ENCODE measurements around the gene MAPK1. TPM values are rescaled to one million over a fixed set of nuclear protein-coding genes. Genes with fewer than 3 reads are reported as not detected.

MAPK1 gene
- total and polyA plus RNA-seq, 2 donors (not counting 3 experiments of a cell fraction or from before 2014, with no cell fraction given) = 50.9 to 163 TPM

DNA sequence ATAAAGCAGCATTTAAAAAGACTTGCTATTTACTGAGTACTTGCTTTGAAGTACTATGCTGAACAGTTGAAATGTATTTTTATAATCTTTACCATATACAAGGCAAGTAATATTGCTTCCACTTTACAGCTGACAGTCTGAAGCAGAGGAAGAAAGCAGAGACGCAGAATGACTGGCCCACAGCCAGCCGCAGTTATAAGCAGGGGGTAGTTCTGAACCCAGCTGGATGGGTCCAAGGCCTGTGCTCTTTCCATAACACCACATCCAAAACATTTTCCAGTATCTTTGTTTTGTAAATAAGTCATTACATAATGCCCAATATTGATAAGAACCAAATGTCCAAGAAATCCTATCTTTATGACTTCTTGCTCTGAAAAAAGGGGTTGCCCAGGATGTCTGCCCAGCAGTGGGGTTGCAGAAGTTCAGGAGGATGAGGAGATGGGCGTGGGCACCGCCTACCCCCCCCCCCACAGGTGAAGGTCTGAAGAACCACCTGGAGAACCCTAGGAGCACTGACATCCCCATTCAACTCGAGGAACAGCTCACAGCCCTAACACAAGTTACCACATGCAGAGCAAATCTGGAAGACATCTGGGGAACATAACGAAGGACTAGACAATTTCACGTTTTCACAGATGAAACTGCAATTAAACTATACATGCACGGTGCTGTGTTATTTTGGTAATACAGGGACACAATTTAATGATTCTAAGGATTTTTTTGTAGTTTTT, 107.6 kb downstream of the MAPK1 start:
- CTCF ChIA-PET = interaction anchor here (1.0 to 1.2 kb wide), 2 partner anchors 19 to 178 kb away, joined by 3 to 4 read pairs; no protein-coding TSS in a partner anchor
- Histone ChIP-seq H3K9me3 (replicated peaks; ENCODE audit: control insufficient read depth, insufficient read depth, low read length) (no peaks in the 10 kb centered on the region), H3K9me1 (replicated peaks; ENCODE audit: control insufficient read depth, extremely low read depth, insufficient read depth, low read length) (no peaks in the 10 kb centered on the region), H4K20me1 (replicated peaks; ENCODE audit: control insufficient read depth, extremely low read depth, insufficient read depth, low read length) (no peaks in the 10 kb centered on the region), H3K4me3 (replicated peaks in 1 of 3; ENCODE audit: insufficient read depth in 1 of 3, low read depth in 1 of 3, low read length in 3 of 3) (no peak overlapping the region), H3K9ac (replicated peaks; ENCODE audit: extremely low read depth, insufficient read depth, low read length) (no peak overlapping the region), H3K27ac (ENCODE audit: insufficient read depth, low read depth, low read length) (no peak overlapping the region), H3K27me3 (ENCODE audit: control insufficient read depth in 2 of 2, insufficient read depth in 2 of 2, low read length in 2 of 2) (no peaks in the 10 kb centered on the region), H3K4me2 (ENCODE audit: insufficient read depth, low read length) (no peak overlapping the region), H3K4me1 (ENCODE audit: control insufficient read depth, extremely low read depth, insufficient read depth, low read length) (peaks cover 21% of the 10 kb centered on the region), H2AFZ (ENCODE audit: low read depth, low read length) (no peak overlapping the region), H3K36me3 (ENCODE audit: control insufficient read depth in 2 of 2, extremely low read depth in 1 of 2, insufficient read depth in 2 of 2, low read length in 2 of 2) (peaks cover 8 to 25% of the 10 kb centered on the region in 2 experiments), H3K79me2 (ENCODE audit: control insufficient read depth, insufficient read depth, low read length) (no peaks in the 10 kb centered on the region)
- intact Hi-C loops (cut with micrococcal nuclease) (loop anchor here (5.0 kb wide), 1 partner anchor 48 kb away; no protein-coding TSS in a partner anchor), dilution Hi-C loops (cut with MboI; ENCODE audit: extremely low pct_ligation_motif_present, low sequenced_read_pairs) (no loop called here)
- TF ChIP-seq, protein P1, sequence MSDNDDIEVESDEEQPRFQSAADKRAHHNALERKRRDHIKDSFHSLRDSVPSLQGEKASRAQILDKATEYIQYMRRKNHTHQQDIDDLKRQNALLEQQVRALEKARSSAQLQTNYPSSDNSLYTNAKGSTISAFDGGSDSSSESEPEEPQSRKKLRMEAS (IDR thresholded peaks at IDR 0.05; ENCODE audit: insufficient read depth, insufficient read length) = no peak
- TF ChIP-seq GATA2 (IDR thresholded peaks at IDR 0.05; ENCODE audit: insufficient read depth, insufficient read length, low read depth, low read length) = no peak
- TF ChIP-seq MYC (IDR thresholded peaks at IDR 0.05; ENCODE audit: low read depth, low read length) = no peak
- TF ChIP-seq POLR2AphosphoS5 (IDR thresholded peaks at IDR 0.05; ENCODE audit: insufficient read depth, low read depth, low read length) = no peak
- TF ChIP-seq FOS (IDR thresholded peaks at IDR 0.05; ENCODE audit: borderline replicate concordance, insufficient read depth, low read length) = no peak
- TF ChIP-seq EZH2 (IDR thresholded peaks at IDR 0.05; ENCODE audit: borderline replicate concordance, low read depth, low read length, severe bottlenecking) = no peak
- no peak for TF ChIP-seq JUN (IDR thresholded peaks at IDR 0.05; ENCODE audit: borderline replicate concordance, insufficient read depth, insufficient read length, low read depth)
- no peak for TF ChIP-seq POLR2A (IDR thresholded peaks at IDR 0.05; ENCODE audit: low read depth, low read length)
- TF ChIP-seq, protein P2, sequence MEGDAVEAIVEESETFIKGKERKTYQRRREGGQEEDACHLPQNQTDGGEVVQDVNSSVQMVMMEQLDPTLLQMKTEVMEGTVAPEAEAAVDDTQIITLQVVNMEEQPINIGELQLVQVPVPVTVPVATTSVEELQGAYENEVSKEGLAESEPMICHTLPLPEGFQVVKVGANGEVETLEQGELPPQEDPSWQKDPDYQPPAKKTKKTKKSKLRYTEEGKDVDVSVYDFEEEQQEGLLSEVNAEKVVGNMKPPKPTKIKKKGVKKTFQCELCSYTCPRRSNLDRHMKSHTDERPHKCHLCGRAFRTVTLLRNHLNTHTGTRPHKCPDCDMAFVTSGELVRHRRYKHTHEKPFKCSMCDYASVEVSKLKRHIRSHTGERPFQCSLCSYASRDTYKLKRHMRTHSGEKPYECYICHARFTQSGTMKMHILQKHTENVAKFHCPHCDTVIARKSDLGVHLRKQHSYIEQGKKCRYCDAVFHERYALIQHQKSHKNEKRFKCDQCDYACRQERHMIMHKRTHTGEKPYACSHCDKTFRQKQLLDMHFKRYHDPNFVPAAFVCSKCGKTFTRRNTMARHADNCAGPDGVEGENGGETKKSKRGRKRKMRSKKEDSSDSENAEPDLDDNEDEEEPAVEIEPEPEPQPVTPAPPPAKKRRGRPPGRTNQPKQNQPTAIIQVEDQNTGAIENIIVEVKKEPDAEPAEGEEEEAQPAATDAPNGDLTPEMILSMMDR (IDR thresholded peaks at IDR 0.05; ENCODE audit: extremely low read depth in 1 of 2, insufficient read depth in 1 of 2, low read depth in 1 of 2, low read length in 2 of 2) = no peak
- BruUV-seq (replicated peaks) = no TSS peak
- FAIRE-seq (no peak), DNase-seq (ENCODE audit: low read depth, low spot score) (no peak)
- POLR2A ChIA-PET = no interaction called here

Data from endothelial cell of umbilical vein (primary cell).